Measurements from ENCODE around the gene MTRF1L.

Gene MTRF1L

GRCh38 chr6:152984513-152984872 is 18.0 kb downstream of the MTRF1L start:
- no peaks in the 10 kb centered on the region for H3K9me3 ChIP-seq (ENCODE audit: control insufficient read depth, low read length)
- peak overlapping the region; percentile 97 for H3K4me2 ChIP-seq (ENCODE audit: low read length)
- peak overlapping the region; percentile 91 for H3K4me3 ChIP-seq (ENCODE audit: low read depth, low read length)
- H3K27me3 ChIP-seq (ENCODE audit: control insufficient read depth, insufficient read depth, low read length), result no peaks in the 10 kb centered on the region
- H3K4me1 ChIP-seq, result peaks cover 13% of the 10 kb centered on the region
- no peaks in the 10 kb centered on the region for H3K36me3 ChIP-seq (ENCODE audit: control insufficient read depth, insufficient read depth, low read length)
- H2AFZ ChIP-seq, result peak overlapping the region; percentile 87
- peak overlapping the region; percentile 87 for H3K27ac ChIP-seq
- H3K9ac ChIP-seq, result no peak overlapping the region
- no peak for TF ChIP-seq CTCF (IDR thresholded peaks at IDR 0.05)
- peaks cover 18% of the 10 kb centered on the region for H3K79me2 ChIP-seq

- peaks cover 18% of the 10 kb centered on the region for H3K79me2 ChIP-seq
Observed at GRCh38 chr6:152983637-152984512, 18.6 kb downstream of the MTRF1L start.

GRCh38 chr6:152982904-152983636 is 19.4 kb downstream of the MTRF1L start, which contains the start of gene FBXO5:
TSS of gene FBXO5 (minus strand) at chr6:152983041. CDS start at chr6:152982959, 82 bp downstream.
- Histone ChIP-seq H3K79me2 (peaks cover 18% of the 10 kb centered on the region), H3K4me1 (peaks cover 13% of the 10 kb centered on the region), H3K27me3 (ENCODE audit: control insufficient read depth, insufficient read depth, low read length) (no peaks in the 10 kb centered on the region), H3K27ac (peak within 1 kb of the TSS; percentile 87), H3K4me3 (ENCODE audit: low read depth, low read length) (peak within 1 kb of the TSS; percentile 91), H3K36me3 (ENCODE audit: control insufficient read depth, insufficient read depth, low read length) (no peaks in the 10 kb centered on the region), H3K4me2 (ENCODE audit: low read length) (peak within 1 kb of the TSS; percentile 97), H3K9ac (no peak within 1 kb of the TSS), H2AFZ (peak within 1 kb of the TSS; percentile 87), H3K9me3 (ENCODE audit: control insufficient read depth, low read length) (no peaks in the 10 kb centered on the region)
- TF ChIP-seq CTCF (IDR thresholded peaks at IDR 0.05), result no peak

More at GRCh38 chr6:152983637-152984512, 18.6 kb downstream of the MTRF1L start:
- Histone ChIP-seq H3K4me1 (peaks cover 13% of the 10 kb centered on the region), H3K4me3 (ENCODE audit: low read depth, low read length) (peak overlapping the region; percentile 91), H3K27me3 (ENCODE audit: control insufficient read depth, insufficient read depth, low read length) (no peaks in the 10 kb centered on the region), H3K9ac (no peak overlapping the region), H3K9me3 (ENCODE audit: control insufficient read depth, low read length) (no peaks in the 10 kb centered on the region), H3K27ac (peak overlapping the region; percentile 87), H3K4me2 (ENCODE audit: low read length) (peak overlapping the region; percentile 97), H2AFZ (peak overlapping the region; percentile 87), H3K36me3 (ENCODE audit: control insufficient read depth, insufficient read depth, low read length) (no peaks in the 10 kb centered on the region)
- TF ChIP-seq CTCF (IDR thresholded peaks at IDR 0.05), result no peak

GRCh38 chr6:152981989-152982903 is 20.3 kb downstream of the MTRF1L start:
- Histone ChIP-seq H3K79me2 (peaks cover 25% of the 10 kb centered on the region), H3K36me3 (ENCODE audit: control insufficient read depth, insufficient read depth, low read length) (no peaks in the 10 kb centered on the region), H2AFZ (no peak overlapping the region), H3K9ac (no peak overlapping the region), H3K4me2 (ENCODE audit: low read length) (peak overlapping the region; percentile 84), H3K4me3 (ENCODE audit: low read depth, low read length) (peak overlapping the region; percentile 91), H3K27ac (no peak overlapping the region), H3K27me3 (ENCODE audit: control insufficient read depth, insufficient read depth, low read length) (no peaks in the 10 kb centered on the region), H3K4me1 (peaks cover 13% of the 10 kb centered on the region), H3K9me3 (ENCODE audit: control insufficient read depth, low read length) (no peaks in the 10 kb centered on the region)
- TF ChIP-seq CTCF (IDR thresholded peaks at IDR 0.05), result no peak
